EH (cell line): ENCODE results near the gene GPX4.
A peak's percentile ranks its signal among the peaks of the same experiment; 100 is the strongest.

ENCODE experiments used
- DNase-seq: peaks from one replicate; pipeline ENCODE4 v3.0.0-alpha.2; 2015; ENCODE audit warnings: low read depth

Gene GPX4

GRCh38 chr19:1084024-1084868 lies 19.5 kb upstream of the GPX4 start:
- DNase-seq = no peak

- no peak for DNase-seq
These were observed 18.6 kb upstream of the GPX4 start for GRCh38 chr19:1085053-1085658.

- no peak for DNase-seq
These were observed 17.9 kb upstream of the GPX4 start for GRCh38 chr19:1085676-1086442.

GRCh38 chr19:1086613-1087012 lies 17.2 kb upstream of the GPX4 start:
- no peak for DNase-seq

GRCh38 chr19:1087813-1088415 lies 15.9 kb upstream of the GPX4 start:
- DNase-seq = no peak

- no peak for DNase-seq
These were observed 15.3 kb upstream of the GPX4 start for GRCh38 chr19:1088416-1089010.

GRCh38 chr19:1089126-1089771 lies 14.5 kb upstream of the GPX4 start:
- no peak for DNase-seq

GRCh38 chr19:1089891-1090290 lies 13.9 kb upstream of the GPX4 start:
- no peak for DNase-seq

GRCh38 chr19:1090731-1091543 lies 12.9 kb upstream of the GPX4 start:
- DNase-seq = no peak

- no peak for DNase-seq
These were observed 12.1 kb upstream of the GPX4 start for GRCh38 chr19:1091544-1092175.

- no peak for DNase-seq
These were observed 10.5 kb upstream of the GPX4 start for GRCh38 chr19:1093330-1093729.

- no peak for DNase-seq
These were observed 9.8 kb upstream of the GPX4 start for GRCh38 chr19:1093811-1094553.

- DNase-seq = no peak
These were observed 9.2 kb upstream of the GPX4 start for GRCh38 chr19:1094655-1094977.

- DNase-seq = peak; percentile 98
These were observed 8.7 kb upstream of the GPX4 start, which contains the start of gene POLR2E for GRCh38 chr19:1094978-1095701. POLR2E (minus strand) TSS chr19:1095375; CDS start chr19:1095315, 60 bp downstream.

- no peak for DNase-seq
These were observed 6.0 kb upstream of the GPX4 start for GRCh38 chr19:1097810-1098176.

- peak; percentile 35 for DNase-seq
These were observed 5.4 kb upstream of the GPX4 start for GRCh38 chr19:1098177-1099051.

- no peak for DNase-seq
These were observed 2.5 kb upstream of the GPX4 start for GRCh38 chr19:1101337-1101698.
